ENCODE data around the gene MUC4.
"Not testable (repeated sequence)": the region's sequence is repeated elsewhere in the genome, so short reads cannot be mapped to it uniquely, and the experiment has no call there.

The MUC4 gene

GRCh38 chr3:195835791-195836190, 24.1 kb upstream of the MUC4 start:
- DNase-seq (ENCODE audit: low read depth in 1 of 2, low spot score in 1 of 2) = no peak

DNA sequence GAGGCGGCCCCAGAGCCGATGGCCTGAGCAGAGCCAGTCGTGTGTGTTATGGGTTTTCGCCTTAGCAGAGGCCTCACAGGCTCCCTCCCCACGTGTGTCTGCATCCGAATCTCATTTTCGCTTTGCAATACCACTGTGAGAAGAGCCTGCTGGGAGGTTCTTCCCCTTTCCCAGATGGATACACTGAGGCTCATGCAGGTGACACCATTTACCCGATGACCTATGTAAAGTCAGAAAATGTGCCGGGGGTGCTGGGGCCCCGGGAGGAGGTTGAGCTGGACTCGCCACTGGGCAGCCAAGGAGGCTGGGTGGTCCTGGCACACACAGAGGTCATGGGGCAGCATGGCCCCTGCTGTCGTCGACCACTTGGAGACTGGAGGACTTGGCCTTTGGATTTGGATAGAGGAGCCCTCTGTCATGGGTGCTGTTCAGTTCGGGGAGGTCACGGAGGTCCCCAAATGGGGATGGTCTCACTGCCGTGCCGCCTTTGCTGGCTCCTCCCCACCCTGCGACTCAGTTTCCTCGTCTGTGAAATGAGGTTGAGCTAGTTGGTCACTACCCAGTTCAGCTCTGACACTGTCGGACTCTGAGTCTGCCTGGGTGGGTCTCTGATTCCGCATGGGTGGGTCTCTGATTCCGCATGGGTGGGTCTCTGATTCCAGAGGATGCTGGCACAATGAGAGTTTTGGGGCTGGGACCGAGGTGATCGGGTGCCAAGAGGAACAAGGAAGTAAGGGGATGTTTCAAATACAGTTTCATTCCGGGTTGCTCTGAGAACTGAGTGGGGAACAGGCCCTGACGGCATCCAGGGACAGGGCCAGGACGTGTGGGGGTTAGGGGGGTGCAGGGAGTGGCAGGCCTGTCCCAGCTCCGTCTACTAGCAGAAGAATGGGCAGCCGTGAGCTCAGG, 23.2 kb upstream of the MUC4 start:
- DNase-seq (ENCODE audit: low read depth in 1 of 2, low spot score in 1 of 2) = no peak

- DNase-seq (ENCODE audit: low read depth in 1 of 2, low spot score in 1 of 2) = no peak
Measured at GRCh38 chr3:195829897-195830254, 18.1 kb upstream of the MUC4 start.

DNA sequence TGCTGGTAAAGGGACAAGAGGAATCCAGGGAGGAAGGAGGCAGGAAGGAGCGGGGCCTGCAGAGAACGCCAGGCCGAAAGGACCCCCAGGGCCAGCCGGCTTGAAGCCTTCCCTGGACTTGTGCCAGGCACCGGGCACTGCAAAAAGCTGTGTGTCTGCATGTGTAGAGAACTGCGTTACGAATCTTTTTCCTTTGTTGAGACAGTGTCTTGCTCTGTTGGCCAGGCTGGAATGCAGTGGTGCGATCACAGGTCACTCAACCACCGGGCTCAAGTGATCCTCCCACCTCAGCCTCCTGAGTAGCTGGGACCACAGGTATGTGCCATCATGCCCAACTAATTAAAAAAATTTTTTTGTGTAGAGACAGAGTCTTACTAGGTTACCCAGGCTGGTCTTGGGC, 17.0 kb upstream of the MUC4 start:
- no peak for DNase-seq (ENCODE audit: low read depth in 1 of 2, low spot score in 1 of 2)

DNA sequence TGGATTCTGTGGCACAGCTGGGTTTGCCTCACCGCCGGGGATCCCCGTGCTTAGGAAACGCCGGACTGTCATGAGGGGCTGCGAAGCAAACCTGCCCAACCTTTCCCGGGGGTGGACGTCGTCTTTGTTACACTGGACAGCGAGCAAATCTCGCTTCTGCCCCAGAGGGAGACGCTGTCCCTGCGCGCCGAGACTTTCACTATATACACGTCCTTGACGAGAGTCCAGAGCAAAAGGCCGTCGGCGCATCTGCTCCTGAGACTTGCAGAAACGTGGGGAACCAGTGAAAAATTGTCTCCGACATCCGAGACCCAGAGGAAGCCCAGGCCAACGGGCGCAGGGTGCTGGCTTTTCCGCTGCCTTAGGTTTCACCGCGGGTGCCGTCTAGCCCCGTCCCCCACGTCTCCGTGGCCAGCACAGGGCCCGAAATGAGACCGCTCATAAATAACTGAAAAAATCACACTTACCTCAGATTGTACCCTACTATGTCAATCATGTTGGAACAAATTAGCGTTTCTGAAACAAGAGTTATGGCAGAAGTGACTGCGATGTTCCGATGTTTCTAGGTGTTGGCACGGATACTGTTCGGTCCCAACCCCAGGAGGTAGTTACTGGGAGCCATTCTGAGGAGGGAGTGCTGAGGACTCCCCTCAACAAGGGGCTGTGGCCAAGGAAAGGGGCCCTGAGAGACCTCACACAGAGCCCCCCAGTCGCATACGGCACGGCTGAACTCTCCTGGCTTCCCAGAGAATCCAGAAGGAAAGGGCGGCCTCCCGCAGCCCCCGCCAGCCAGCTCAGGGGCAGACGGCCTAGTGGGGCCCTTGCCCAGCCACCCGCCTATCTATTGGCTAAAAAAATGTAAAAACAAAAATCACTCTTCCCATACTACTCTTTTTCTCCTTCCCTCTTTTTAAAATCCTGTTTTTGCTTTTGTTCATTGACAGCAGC, 14.4 kb upstream of the MUC4 start:
- DNase-seq (ENCODE audit: low read depth in 1 of 2, low spot score in 1 of 2) = no peak

DNA sequence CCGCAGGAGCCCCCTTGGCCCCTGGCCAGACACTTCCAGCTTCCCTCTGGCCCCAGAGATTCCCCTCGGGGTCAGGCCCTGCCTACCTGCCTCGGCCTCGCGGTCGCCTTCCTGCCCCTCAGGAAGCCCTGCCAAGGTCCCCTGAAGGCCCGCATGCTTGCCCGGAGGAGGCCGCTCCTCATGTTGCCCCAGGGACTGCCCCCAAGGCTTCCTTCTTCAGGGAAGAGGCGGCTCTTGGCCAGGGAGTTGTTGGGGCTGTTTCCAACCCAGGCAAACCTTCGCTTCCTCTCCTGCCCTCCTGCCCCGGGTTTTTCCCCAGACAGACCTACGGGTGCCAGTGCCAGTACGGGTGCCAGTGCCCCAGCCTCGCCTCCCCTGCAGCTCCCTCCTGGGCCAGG, 13.5 kb upstream of the MUC4 start:
- DNase-seq (ENCODE audit: low read depth in 1 of 2, low spot score in 1 of 2) = no peak

- not testable (repeated sequence) for DNase-seq (ENCODE audit: low read depth in 1 of 2, low spot score in 1 of 2)
Measured at GRCh38 chr3:195824425-195825190, 12.9 kb upstream of the MUC4 start.

GRCh38 chr3:195823999-195824398, 12.3 kb upstream of the MUC4 start:
- no peak for DNase-seq (ENCODE audit: low read depth in 1 of 2, low spot score in 1 of 2)

DNA sequence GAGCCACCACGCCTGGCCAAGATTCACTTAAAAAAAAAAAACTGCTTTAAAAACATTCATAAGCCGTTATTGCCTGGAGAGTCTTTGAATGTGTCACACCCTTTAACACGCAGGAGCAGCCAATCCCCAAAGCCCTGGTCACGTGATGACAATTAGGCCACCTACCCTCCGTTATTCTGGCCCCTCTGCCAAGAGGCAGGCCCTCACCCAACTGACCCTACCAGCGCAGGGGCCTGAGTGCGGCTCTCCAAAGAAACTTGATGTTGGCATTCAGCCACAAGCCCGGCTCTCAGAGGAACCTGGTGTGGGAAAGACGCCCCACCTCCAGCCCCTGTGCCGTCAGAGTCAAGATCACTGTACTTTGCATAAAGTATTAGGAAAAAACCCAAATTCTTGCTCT, 11.6 kb upstream of the MUC4 start:
- DNase-seq (ENCODE audit: low read depth in 1 of 2, low spot score in 1 of 2) = no peak

GRCh38 chr3:195822131-195822696, 10.5 kb upstream of the MUC4 start:
- no peak for DNase-seq (ENCODE audit: low read depth in 1 of 2, low spot score in 1 of 2)

- DNase-seq (ENCODE audit: low read depth in 1 of 2, low spot score in 1 of 2) = no peak
Measured at GRCh38 chr3:195821403-195822130, 9.8 kb upstream of the MUC4 start.

DNA sequence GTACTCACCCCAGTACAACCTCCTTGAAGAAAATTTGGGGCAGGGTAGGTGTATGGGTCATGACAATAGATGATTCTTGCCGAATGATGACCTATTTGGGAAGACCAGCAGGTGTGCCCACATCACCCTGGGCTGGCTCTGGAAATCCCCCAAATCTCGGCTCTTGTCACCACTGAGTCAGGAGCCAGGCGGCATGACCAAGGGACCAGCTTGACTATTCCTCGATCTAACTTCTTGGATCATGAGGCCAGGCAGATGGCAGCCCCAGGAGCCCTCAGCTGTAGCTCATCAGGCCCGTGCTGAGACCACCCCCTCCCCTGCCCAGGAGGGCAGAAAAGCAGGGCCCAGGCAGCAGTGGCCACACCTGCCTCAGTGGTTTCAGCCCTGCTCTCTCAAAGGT, 9.2 kb upstream of the MUC4 start:
- DNase-seq (ENCODE audit: low read depth in 1 of 2, low spot score in 1 of 2) = no peak

DNA sequence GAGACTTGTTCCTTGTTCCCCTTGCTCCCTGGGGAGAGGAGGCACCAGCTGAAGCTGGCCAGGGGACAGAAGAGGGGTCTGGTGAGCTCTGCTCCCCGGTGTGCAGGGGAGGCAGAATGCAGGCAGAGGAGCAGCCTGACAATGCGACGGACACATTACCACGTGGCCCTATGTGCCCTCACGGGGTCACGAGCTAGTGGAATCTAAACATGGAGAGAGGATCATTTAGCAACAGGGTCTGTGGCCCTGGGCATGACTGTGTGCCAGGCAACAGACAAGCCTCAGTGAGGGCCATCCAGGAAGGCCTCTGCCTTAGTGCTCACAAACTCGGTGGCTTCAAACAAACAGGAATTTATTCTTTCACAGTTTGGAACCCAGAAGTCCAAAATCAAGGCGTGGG, 8.5 kb upstream of the MUC4 start:
- no peak for DNase-seq (ENCODE audit: low read depth in 1 of 2, low spot score in 1 of 2)

DNA sequence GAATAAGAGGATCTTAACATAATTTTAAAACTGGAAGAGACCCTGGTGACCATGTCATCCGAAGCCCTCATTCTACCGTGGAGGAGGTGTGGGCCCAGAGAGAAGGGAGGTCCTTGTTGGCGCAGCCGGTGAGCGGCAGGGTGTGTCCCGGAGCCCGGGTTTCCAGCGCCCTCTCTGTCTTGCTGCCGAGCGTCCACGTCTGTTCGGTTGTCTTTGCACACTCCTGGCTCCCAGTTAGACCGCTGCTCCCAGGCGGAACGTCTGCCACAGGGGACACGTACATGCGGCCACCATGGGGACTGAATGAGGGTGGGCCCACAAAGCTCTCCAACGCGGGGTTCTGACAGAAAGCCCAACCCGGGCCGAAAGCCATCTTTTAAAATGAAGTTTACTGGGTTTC, 6.6 kb upstream of the MUC4 start:
- DNase-seq (ENCODE audit: low read depth in 1 of 2, low spot score in 1 of 2) = no peak

DNA sequence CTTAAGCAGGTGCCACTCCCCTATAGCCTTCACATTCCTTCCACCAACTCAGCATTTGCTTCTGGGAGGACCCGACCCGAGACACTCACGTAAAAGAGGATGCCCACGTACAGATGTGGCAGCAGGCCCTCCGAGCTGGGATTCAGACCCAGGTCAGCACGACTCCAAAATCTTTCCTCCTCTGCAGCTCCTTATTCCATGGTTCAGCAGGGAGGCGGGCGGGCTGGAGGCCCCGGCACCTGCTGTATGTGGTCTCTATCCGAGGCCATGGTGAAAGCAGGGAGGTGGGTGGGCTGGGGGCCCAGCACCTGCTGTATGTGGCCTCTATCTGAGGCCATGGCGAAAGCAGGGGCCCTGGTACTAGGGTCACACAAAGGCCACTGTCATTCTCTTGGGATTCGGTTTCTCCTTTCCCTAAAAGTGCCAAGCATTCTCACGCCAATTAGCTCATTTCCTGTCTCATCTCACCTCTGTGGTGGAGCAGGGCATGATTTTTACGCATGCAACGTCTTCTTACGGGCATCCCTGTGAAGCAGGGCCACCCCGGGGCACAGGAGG, 5.9 kb upstream of the MUC4 start:
- DNase-seq (ENCODE audit: low read depth in 1 of 2, low spot score in 1 of 2) = no peak

DNA sequence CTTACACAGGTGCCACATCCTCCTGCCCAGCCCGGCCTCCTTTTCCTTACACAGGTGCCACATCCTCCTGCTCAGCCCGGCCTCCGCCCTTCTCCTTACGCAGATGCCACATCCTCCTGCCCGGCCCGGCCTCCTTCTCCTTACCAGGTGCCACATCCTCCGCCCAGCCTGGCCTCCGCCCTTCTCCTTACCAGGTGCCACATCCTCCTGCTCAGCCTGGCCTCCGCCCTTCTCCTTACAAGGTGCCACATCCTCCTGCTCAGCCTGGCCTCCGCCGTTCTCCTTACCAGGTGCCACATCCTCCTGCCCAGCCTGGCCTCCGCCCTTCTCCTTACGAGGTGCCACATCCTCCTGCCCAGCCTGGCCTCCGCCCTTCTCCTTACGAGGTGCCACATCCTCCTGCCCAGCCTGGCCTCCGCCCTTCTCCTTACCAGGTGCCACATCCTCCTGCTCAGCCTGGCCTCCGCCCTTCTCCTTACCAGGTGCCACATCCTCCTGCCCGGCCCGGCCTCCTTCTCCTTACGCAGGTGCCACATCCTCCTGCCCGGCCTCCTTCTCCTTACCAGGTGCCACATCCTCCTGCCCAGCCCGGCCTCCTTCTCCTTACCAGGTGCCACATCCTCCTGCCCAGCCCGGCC, 4.7 kb upstream of the MUC4 start:
- not testable (repeated sequence) for DNase-seq (ENCODE audit: low read depth in 1 of 2, low spot score in 1 of 2)

DNA sequence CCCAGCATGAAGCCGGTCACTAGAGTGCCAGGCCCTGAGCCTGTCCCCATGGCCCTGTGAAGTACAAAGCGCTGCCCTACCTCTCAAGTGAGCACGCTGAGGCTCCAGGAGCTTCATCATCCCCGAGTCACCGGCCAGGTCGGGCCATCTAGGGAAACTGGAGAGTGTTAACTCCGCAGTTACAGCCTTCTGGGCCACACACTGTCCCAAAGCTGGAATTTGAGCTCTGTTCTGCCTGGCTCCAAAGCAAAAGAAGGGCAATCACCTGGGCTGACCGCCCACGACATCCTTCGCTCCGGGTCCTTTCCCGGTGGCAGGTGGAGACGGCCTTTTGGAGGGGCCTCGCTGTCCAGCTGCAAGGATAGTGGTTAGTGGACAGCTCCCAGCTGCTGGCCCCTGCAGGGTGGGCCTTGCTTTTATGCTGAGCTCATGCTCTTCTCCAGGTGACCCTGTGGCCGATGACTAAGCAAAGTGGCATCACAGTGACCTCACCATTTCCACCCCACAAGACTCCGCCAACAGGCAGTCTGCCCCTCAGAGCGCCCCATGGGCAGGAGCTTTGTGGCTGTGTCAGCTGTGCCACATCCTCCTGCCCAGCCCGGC, 3.5 kb upstream of the MUC4 start:
- no peak for DNase-seq (ENCODE audit: low read depth in 1 of 2, low spot score in 1 of 2)

DNA sequence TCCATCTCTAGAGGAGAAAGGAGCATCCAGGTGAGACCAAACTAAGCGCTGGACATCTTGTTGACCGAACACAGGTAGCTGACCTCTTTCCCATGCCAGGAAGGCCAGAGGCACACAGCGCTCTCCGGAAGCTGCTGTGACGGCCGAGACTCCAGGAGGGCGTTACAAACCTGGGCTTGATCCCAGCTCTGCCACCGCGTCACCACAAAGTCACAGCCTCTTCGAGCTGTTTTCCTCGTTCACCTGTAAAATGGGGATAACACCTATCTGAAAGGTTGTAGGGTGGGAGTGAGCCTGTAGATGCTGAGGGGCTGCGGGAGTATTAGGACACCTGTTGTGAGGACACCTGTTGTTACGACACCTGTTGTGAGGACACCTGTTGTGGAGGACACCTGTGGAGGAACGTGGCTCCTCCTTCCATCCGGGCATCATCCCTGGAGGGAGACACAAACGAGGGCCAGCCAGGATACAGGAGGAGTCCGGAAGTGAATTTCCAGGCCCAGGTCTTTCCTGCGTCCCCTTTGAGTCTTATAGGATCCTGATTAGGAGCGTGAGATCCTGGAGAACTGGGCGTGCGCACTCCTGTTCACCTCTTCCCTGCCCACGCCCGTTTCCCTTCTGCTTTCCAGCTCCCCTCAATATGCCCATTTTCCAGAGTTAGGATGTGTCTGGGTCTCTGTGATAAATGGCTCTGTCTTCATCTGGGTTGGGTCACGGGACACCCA, 2.3 kb upstream of the MUC4 start:
- no peak for DNase-seq (ENCODE audit: low read depth in 1 of 2, low spot score in 1 of 2)

GRCh38 chr3:195812366-195812765, 637 bp upstream of the MUC4 start:
- no peak for DNase-seq (ENCODE audit: low read depth in 1 of 2, low spot score in 1 of 2)

All from stimulated activated CD4-positive, alpha-beta T cell treated with anti-CD3 and anti-CD28 coated beads, Interleukin-15, amount 100 ng/mL, for 1 hour (primary cell).